GM19043 (cell line): ENCODE measurements around the gene BAIAP2L2.
"Not testable (repeated sequence)": the region's sequence is repeated elsewhere in the genome, so short reads cannot be mapped to it uniquely, and the experiment has no call there.

ENCODE experiments used
- ATAC-seq: cut with Tn5 transposase; IDR thresholded peaks from one replicate; pipeline ENCODE4 v1.9.1; 2021; ENCODE audit warnings: low read depth; ENCODE audit not compliant: unreplicated experiment

Gene BAIAP2L2

GRCh38 chr22:38082986-38083710 lies 27.3 kb downstream of the BAIAP2L2 start:
- no peak for ATAC-seq

GRCh38 chr22:38081941-38082828 lies 28.3 kb downstream of the BAIAP2L2 start:
- no peak for ATAC-seq

GRCh38 chr22:38081636-38081940 lies 28.9 kb downstream of the BAIAP2L2 start:
- ATAC-seq = no peak

GRCh38 chr22:38080850-38081635 lies 29.4 kb downstream of the BAIAP2L2 start:
- no peak for ATAC-seq

DNA sequence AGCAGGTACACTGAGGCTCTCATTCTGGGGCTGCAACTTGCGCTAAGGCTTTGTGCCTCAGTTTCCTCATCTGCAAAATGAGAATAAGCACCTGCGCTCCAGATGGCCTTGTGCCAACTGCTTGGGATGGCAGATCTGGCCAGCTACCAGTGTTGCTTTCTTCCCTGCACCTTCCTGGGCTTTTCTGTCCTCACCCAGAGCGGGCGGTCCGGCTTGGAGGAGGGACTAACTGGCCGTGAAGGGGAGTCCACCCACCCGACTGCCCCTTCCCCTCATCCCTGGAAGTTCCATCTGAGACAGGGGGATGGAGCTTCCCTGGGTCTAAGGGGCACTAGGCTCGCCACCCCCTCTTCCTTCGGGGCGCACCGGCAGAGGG lies 30.0 kb downstream of the BAIAP2L2 start:
- no peak for ATAC-seq

GRCh38 chr22:38079804-38080203 lies 30.7 kb downstream of the BAIAP2L2 start:
- no peak for ATAC-seq

DNA sequence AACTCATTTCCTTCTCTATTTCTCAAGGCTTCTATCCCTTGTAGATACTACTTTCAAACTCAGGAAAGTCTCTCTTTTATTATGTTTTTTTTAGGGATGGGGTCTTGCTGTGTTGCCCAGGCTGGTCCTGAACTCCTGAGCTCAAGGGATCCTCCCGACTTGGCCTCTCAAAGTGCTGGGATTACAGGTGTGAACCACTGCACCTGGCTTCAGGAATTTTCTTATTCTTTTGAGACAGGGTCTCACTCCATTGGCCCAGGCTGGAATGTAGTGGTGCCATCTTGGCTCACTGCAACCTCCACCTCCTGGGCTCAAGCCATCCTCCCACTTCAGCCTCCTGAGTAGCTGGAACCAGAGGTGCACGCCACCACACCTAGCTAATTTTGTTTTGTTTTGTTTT lies 31.3 kb downstream of the BAIAP2L2 start:
- ATAC-seq = not testable (repeated sequence)

DNA sequence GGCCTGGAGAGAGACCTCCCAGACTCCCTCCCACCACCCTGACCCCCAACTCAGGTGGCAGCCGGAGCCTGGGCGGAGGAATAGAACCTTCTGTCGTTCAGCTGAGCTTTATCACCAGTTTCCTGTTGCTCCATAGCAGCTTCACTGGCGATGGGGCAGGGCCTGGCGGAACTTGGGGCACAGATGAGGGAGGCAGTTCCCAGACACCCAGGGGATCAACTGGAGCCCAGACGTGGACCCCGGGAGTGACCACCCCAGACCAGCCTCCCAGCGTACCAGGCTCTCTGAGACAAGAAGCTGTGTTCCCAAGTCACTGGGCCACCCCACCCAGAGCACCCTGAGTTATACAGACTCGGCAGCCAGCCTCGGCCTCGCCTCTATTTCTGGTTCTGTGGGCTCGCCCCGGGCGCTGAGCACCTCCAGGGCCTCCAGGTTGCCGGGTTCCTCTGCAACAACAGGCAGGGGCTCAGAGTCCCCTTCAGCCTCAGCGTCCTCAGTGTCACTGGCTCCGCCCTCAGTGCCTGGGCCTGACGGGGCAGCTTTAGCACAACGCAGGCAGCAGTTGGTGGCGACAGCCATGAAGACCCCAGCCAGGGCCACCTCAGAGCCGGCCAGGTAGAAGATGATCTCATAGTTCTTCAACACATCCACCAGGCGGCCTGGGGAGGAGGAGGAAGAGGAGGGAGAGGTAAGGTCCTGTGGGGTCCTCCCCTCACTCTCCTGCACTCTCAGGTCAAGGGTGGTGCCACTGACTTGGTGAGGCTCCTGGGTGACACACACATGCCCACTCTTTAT lies 32.2 kb downstream of the BAIAP2L2 start:
- ATAC-seq = no peak

GRCh38 chr22:38077595-38077994 lies 32.9 kb downstream of the BAIAP2L2 start:
- no peak for ATAC-seq

DNA sequence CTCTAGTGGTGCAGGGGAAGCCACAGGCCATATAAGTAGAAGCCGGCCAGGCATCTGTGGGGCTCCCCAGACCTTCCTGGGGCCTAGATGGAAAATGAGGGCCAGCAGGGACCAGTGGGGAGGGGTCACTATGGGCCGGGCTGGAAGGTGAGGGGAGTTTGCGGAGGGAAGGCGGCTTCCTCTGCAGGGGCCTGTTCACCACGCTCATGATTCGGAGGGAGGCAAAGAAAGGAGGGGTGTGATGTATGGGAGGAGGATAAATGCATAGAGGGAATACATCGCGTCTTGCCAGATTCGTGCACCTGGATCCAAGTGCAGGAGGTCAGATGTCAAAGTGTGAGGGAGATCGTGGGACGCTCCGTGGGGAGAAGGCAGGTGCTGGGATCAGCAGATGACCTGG lies 33.4 kb downstream of the BAIAP2L2 start:
- ATAC-seq = no peak

GRCh38 chr22:38075961-38076360 lies 34.5 kb downstream of the BAIAP2L2 start:
- no peak for ATAC-seq

DNA sequence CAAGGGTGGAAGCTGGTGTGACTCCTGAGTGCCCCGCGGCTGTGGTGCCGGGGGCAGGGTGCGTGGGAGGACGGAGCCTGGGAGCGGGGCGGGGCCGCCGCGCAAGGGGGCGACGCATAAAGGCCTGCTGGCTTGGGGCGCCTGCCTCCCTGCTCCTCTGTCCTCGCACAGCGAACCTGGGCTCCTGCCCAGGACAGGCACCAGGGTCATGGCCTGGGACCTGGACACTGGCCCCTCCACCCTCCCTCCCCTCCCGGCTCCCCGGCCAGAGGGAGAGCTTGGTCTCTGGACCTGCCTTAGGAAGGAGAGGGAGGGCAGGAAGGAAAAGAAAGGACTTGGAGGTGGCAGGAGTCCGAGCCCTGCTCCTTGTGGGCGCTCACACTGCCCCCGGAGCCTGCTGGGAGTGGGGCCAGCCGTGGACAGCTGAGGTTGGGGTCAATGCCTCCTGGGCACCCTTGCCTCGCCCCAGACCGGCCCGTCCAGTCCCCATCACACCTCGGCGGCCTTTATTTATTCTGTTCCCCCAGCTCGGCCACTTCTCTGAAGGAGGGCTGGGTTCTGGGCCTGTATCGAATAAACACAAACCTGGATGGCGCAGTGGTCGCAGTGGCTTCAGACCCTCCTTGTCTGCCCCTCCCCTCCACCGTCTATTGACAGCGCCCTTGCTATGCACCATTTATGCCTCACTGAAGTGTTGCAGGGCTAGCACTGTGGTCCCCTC lies 35.2 kb downstream of the BAIAP2L2 start:
- no peak for ATAC-seq

DNA sequence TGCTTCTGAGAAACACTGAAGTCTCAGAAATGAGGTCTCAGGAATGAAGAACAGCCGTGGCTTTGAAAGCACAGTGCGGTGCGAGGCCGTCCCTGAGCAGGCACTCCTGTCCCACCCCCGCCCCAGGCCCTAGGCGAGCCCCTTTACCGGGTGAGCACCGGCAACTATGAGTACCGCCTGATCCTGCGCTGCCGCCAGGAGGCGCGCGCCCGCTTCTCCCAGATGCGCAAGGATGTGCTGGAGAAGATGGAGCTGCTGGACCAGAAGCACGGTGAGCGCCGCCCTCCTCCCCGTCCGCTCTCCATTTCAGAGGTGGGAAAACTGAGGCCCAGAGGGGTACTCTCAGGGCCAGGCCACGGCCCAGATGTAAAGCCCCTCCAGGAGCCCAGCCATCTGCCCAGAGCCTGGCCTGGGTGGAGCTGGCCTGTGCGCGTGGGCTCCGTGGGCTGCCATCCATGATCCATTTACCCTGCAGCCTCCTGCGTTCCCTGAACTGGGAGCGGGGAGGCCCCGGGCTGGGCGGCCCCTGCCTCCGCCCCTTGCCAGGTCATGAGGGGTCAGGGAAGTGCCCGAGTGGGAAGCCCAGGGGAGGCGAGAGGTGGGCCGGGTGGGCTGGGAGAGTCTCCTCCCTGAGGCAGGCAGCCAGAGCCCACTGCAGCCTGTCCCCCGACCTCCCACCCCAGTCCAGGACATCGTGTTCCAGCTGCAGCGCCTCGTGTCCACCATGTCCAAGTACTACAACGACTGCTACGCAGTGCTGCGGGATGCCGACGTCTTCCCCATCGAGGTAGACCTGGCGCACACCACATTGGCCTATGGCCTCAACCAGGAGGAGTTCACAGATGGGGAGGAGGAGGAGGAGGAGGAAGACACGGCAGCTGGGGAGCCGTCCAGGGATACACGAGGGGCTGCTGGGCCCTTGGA lies 36.0 kb downstream of the BAIAP2L2 start:
- ATAC-seq = no peak

- ATAC-seq = no peak
Observed at GRCh38 chr22:38073150-38074130, 37.0 kb downstream of the BAIAP2L2 start.

DNA sequence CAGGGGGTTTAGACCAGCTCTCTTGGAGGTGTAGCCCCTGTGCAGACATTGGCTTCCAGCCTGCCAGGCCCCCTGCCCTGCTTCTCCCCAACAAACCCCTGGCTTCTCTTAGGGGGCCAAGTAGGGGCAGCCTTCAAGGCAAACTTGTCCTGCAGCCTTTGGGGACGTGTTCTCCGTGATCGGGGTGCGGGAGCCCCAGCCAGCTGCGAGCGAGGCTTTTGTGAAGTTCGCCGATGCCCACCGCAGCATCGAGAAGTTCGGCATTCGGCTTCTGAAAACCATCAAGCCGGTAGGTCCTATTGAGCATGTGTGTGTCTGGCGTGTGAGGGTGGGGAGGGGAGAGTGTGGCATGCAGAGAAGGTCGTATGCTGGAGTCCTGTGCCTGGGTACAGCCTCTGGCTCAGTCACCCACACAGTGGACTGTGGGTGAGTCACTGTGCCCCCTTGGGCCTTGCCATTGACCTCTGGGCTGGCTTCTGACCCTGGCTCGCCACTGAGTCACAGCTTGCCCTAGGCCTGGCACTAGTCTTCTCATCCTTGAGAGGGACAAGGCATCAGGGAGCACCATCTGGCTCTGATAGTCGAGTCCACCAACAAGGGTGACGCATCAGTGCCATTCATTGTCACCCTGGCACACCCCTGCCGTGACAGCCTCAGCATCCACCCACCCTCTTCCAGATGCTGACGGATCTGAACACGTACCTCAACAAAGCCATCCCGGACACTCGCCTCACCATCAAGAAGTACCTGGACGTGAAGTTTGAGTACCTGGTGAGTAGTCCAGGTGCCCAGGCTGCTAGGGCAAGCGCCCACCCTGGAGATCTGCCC lies 37.9 kb downstream of the BAIAP2L2 start:
- ATAC-seq = no peak

- ATAC-seq = no peak
Observed at GRCh38 chr22:38071421-38072321, 38.8 kb downstream of the BAIAP2L2 start.
